CD14-positive monocyte (primary cell): Measurements from ENCODE around the gene SETDB1. TPM values are rescaled to one million over a fixed set of nuclear protein-coding genes. Genes with fewer than 3 reads are reported as not detected.

Experiments used
- DNase-seq, 3 donors: peaks; one replicate each; pipeline ENCODE4 v3.0.0-alpha.2; 2011 to 2022
- H2AFZ ChIP-seq: 2 replicates; pipeline ENCODE4 v1.6.0; 2012; ENCODE audit warnings: mild to moderate bottlenecking, low read depth, low read length, inconsistent platforms; ENCODE audit not compliant: insufficient read depth, poor library complexity, severe bottlenecking
- H3K27ac ChIP-seq, 2 donors: 1 replicate in 1 of 2; 2 replicates in 1 of 2; pipeline ENCODE4 v1.5.1; 2012 to 2013; ENCODE audit warnings: low read length in 2 of 2, control low read depth in 1 of 2, inconsistent platforms in 1 of 2, low read depth in 1 of 2, mild to moderate bottlenecking in 1 of 2
- H3K27me3 ChIP-seq, 2 donors: one replicate each; pipeline versions ENCODE4 v1.6.0 to v1.6.1; 2011 to 2013; ENCODE audit warnings: low read length in 2 of 2; ENCODE audit not compliant: control insufficient read depth in 2 of 2, insufficient read depth in 2 of 2
- H3K36me3 ChIP-seq, 2 donors: replicated peaks in 1 of 2; 1 replicate in 1 of 2; 2 replicates in 1 of 2; pipeline versions ENCODE4 v1.5.1 to v1.6.1; 2012 to 2013; ENCODE audit warnings: low read length in 2 of 2, control low read depth in 1 of 2, inconsistent platforms in 1 of 2, mild to moderate bottlenecking in 1 of 2; ENCODE audit not compliant: insufficient read depth in 2 of 2, control insufficient read depth in 1 of 2
- H3K4me1 ChIP-seq, 2 donors: 1 replicate in 1 of 2; 2 replicates in 1 of 2; pipeline versions ENCODE4 v1.5.1 to v1.6.1; 2012 to 2013; ENCODE audit warnings: low read length in 2 of 2, control low read depth in 1 of 2, inconsistent platforms in 1 of 2, mild to moderate bottlenecking in 1 of 2, moderate library complexity in 1 of 2; ENCODE audit not compliant: insufficient read depth in 2 of 2, control insufficient read depth in 1 of 2
- H3K4me2 ChIP-seq: replicated peaks from 2 replicates; pipeline ENCODE3; 2012; ENCODE audit warnings: low read length, moderate library complexity, mild to moderate bottlenecking; ENCODE audit not compliant: poor library complexity, severe bottlenecking; ENCODE audit errors: extremely low read depth
- H3K4me3 ChIP-seq, 3 experiments: fragments of 200-600 bp in 1 of 3; sonication (generic) in 1 of 3; replicated peaks in 1 of 3; 1 replicate in 2 of 3; 2 replicates in 1 of 3; pipeline ENCODE4 v1.5.1; 2011 to 2013; ENCODE audit warnings: low read length in 3 of 3, mild to moderate bottlenecking in 3 of 3, control low read depth in 2 of 3, low read depth in 2 of 3, inconsistent platforms in 1 of 3, moderate library complexity in 1 of 3
- H3K79me2 ChIP-seq: 2 replicates; pipeline ENCODE4 v1.6.0; 2012; ENCODE audit warnings: mild to moderate bottlenecking, control low read depth, inconsistent platforms, low read length, moderate library complexity; ENCODE audit not compliant: insufficient read depth
- H3K9ac ChIP-seq: 2 replicates; pipeline ENCODE4 v1.6.0; 2017; ENCODE audit warnings: low read length, mild to moderate bottlenecking; ENCODE audit not compliant: insufficient read depth, poor library complexity, severe bottlenecking
- H3K9me3 ChIP-seq, 2 donors: replicated peaks in 1 of 2; 1 replicate in 1 of 2; 2 replicates in 1 of 2; pipeline versions ENCODE4 v1.5.1 to v1.6.1; 2012 to 2013; ENCODE audit warnings: low read length in 2 of 2, control low read depth in 1 of 2; ENCODE audit not compliant: control insufficient read depth in 1 of 2, insufficient read depth in 1 of 2
- H4K20me1 ChIP-seq: 2 replicates; pipeline ENCODE4 v1.6.0; 2012; ENCODE audit warnings: mild to moderate bottlenecking, low read length, control low read depth, moderate library complexity; ENCODE audit not compliant: insufficient read depth
- H3K27ac Mint-ChIP-seq, 7 donors: one replicate each; pipeline ENCODE4 v1.8.0; 2020; ENCODE audit warnings: mild to moderate bottlenecking in 7 of 7, mixed read lengths in 7 of 7, moderate library complexity in 6 of 7, inconsistent platforms in 2 of 7
- H3K27me3 Mint-ChIP-seq, 3 donors: one replicate each; pipeline ENCODE4 v1.8.0; 2021 to 2022; ENCODE audit warnings: low read depth in 3 of 3, mild to moderate bottlenecking in 3 of 3, mixed read lengths in 3 of 3, moderate library complexity in 3 of 3, inconsistent platforms in 1 of 3
- H3K36me3 Mint-ChIP-seq, 2 donors: one replicate each; pipeline ENCODE4 v1.8.0; 2020; ENCODE audit warnings: mixed read lengths in 2 of 2, inconsistent platforms in 1 of 2, mild to moderate bottlenecking in 1 of 2
- H3K4me1 Mint-ChIP-seq: one replicate; pipeline ENCODE4 v1.8.0; 2020; ENCODE audit warnings: mild to moderate bottlenecking, mixed read lengths
- H3K4me3 Mint-ChIP-seq, 2 donors: one replicate each; pipeline ENCODE4 v1.8.0; 2020; ENCODE audit warnings: mild to moderate bottlenecking in 2 of 2, mixed read lengths in 2 of 2, moderate library complexity in 1 of 2
- H3K9me3 Mint-ChIP-seq, 7 donors: one replicate each; pipeline ENCODE4 v1.8.0; 2020 to 2022; ENCODE audit warnings: mixed read lengths in 7 of 7, mild to moderate bottlenecking in 6 of 7, moderate library complexity in 6 of 7, inconsistent platforms in 2 of 7
- CTCF ChIP-seq: fragments of 200-600 bp; IDR thresholded peaks from one replicate; pipeline ENCODE4 v1.8.0; 2022; ENCODE audit warnings: antibody characterized with exemption, mild to moderate bottlenecking
- WGBS: methylation state at CpG from one replicate; pipeline ENCODE4 v1.1.5; 2013; ENCODE audit warnings: missing lambda C conversion rate; ENCODE audit not compliant: insufficient coverage; 5-methylcytosine and 5-hydroxymethylcytosine counted together
- intact Hi-C, 2 donors: fragments of 100-400 bp; cut with micrococcal nuclease; formaldehyde crosslinking; loops; one replicate each; pipeline versions ENCODE4 v1.15.0 to v1.15.1; 2023
- polyA plus RNA-seq, 3 donors: library from polyadenylated mRNA; depleted of rRNA in 1 of 3; unstranded in 2 of 3; stranded (reverse) in 1 of 3; fragments of 300-500 nt in 2 of 3; fragments of >200 nt in 1 of 3; fragmentation: Illumina TruSeq in 2 of 3; gene quantifications; 1 replicate in 2 of 3; 2 replicates in 1 of 3; pipeline ENCODE4 v1.2.3, GENCODE V29; 2012 to 2021

SETDB1 gene
- polyA plus RNA-seq, 3 donors: 13.9 to 69.4 (median 15.5) TPM

GRCh38 chr1:151001602-151002001 is 75.4 kb downstream of the SETDB1 start:
- peaks cover 74% of the 10 kb centered on the region for H3K4me1 Mint-ChIP-seq
- TF ChIP-seq CTCF: no peak
- DNase-seq: peak; percentile 41 to 82 (median 58)
- WGBS: 13% methylated on average over 3 of the region's 4 CpGs
- Histone ChIP-seq H3K4me2 (peak overlapping the region; percentile 62), H3K36me3 (peaks cover 20 to 38% of the 10 kb centered on the region in 2 donors), H3K9me3 (no peaks in the 10 kb centered on the region), H3K27ac (peak overlapping the region; percentile 49 to 78), H2AFZ (no peak overlapping the region), H3K4me1 (peaks cover 75 to 77% of the 10 kb centered on the region in 2 donors), H3K4me3 (peak overlapping the region in 1 of 3 experiments; percentile 56), H3K79me2 (peaks cover 60% of the 10 kb centered on the region), H3K27me3 (no peaks in the 10 kb centered on the region), H3K9ac (no peak overlapping the region), H4K20me1 (peaks cover 15% of the 10 kb centered on the region)
- peaks cover 0 to 3% (median 0%) of the 10 kb centered on the region in 7 donors for H3K9me3 Mint-ChIP-seq
- H3K27ac Mint-ChIP-seq: peak overlapping the region; percentile 88 to 94 (median 91)
- peak overlapping the region; percentile 26 to 64 for H3K4me3 Mint-ChIP-seq
- intact Hi-C loops: loop anchor here in 1 of 2 donors (10.0 kb wide), 1 partner anchor 163 kb away; the partner anchor contains the start of genes LYSMD1 and SCNM1
- peaks cover 0 to 3% (median 2%) of the 10 kb centered on the region in 3 donors for H3K27me3 Mint-ChIP-seq
- peaks cover 40 to 51% of the 10 kb centered on the region in 2 donors for H3K36me3 Mint-ChIP-seq

- Mint-ChIP-seq H3K27ac (peak overlapping the region; percentile 88 to 94 (median 91)), H3K27me3 (peaks cover 0 to 3% (median 2%) of the 10 kb centered on the region in 3 donors), H3K4me1 (peaks cover 79% of the 10 kb centered on the region), H3K4me3 (no peak overlapping the region), H3K9me3 (peaks cover 0 to 3% (median 0%) of the 10 kb centered on the region in 7 donors), H3K36me3 (peaks cover 36 to 46% of the 10 kb centered on the region in 2 donors)
- TF ChIP-seq CTCF: no peak
- peaks cover 15 to 34% of the 10 kb centered on the region in 2 donors for H3K36me3 ChIP-seq
- H3K27me3 ChIP-seq: no peaks in the 10 kb centered on the region
- H3K79me2 ChIP-seq: peaks cover 64% of the 10 kb centered on the region
- DNase-seq: peak in 2 of 3 donors; percentile 50 to 52
- no peak overlapping the region for H2AFZ ChIP-seq
- H3K27ac ChIP-seq: peak overlapping the region; percentile 73 to 78
- peaks cover 79 to 81% of the 10 kb centered on the region in 2 donors for H3K4me1 ChIP-seq
- H3K9me3 ChIP-seq: no peaks in the 10 kb centered on the region
- peak overlapping the region; percentile 62 for H3K4me2 ChIP-seq
- peaks cover 15% of the 10 kb centered on the region for H4K20me1 ChIP-seq
- peak overlapping the region in 1 of 3 experiments; percentile 56 for H3K4me3 ChIP-seq
- 50% methylated on average over 2 of the region's 3 CpGs for WGBS
- intact Hi-C loops: loop anchor here in 1 of 2 donors (10.0 kb wide), 1 partner anchor 163 kb away; the partner anchor contains the start of genes LYSMD1 and SCNM1
- H3K9ac ChIP-seq: no peak overlapping the region
These were observed 75.9 kb downstream of the SETDB1 start for GRCh38 chr1:151002051-151002450.
